BLaER1 (cell line): ENCODE data around the gene LTBP2.

ENCODE experiments used
- H3K27ac ChIP-seq: shearing (Covaris generic); formaldehyde crosslinking; 2 replicates; pipeline ENCODE4 v1.8.1; 2022
- H3K27me3 ChIP-seq: shearing (Covaris generic); formaldehyde crosslinking; 2 replicates; pipeline ENCODE4 v1.8.1; 2022
- H3K36me3 ChIP-seq: shearing (Covaris generic); formaldehyde crosslinking; 2 replicates; pipeline ENCODE4 v1.8.1; 2022
- H3K4me1 ChIP-seq: shearing (Covaris generic); formaldehyde crosslinking; 2 replicates; pipeline ENCODE4 v1.8.1; 2022
- H3K4me2 ChIP-seq: shearing (Covaris generic); formaldehyde crosslinking; 2 replicates; pipeline ENCODE4 v1.8.1; 2022
- H3K4me3 ChIP-seq: shearing (Covaris generic); formaldehyde crosslinking; 2 replicates; pipeline ENCODE4 v1.8.1; 2022
- H3K9ac ChIP-seq: shearing (Covaris generic); formaldehyde crosslinking; 2 replicates; pipeline ENCODE4 v1.8.1; 2022
- H3K9me3 ChIP-seq: shearing (Covaris generic); formaldehyde crosslinking; 2 replicates; pipeline ENCODE4 v1.8.1; 2022
- H4K20me1 ChIP-seq: shearing (Covaris generic); formaldehyde crosslinking; 2 replicates; pipeline ENCODE4 v1.8.1; 2022
- Cebpa-rat ChIP-seq: shearing (Covaris generic); IDR thresholded peaks from 2 replicates; pipeline ENCODE4 v1.8.1; 2022

Gene LTBP2

GRCh38 chr14:74583689-74584434, 28.2 kb downstream of the LTBP2 start:
- H3K4me1 ChIP-seq = no peaks in the 10 kb centered on the region

GRCh38 chr14:74582910-74583581, 29.0 kb downstream of the LTBP2 start:
- no peak overlapping the region for H3K4me2 ChIP-seq

More at GRCh38 chr14:74583689-74584434, 28.2 kb downstream of the LTBP2 start:
- Histone ChIP-seq H4K20me1 (no peaks in the 10 kb centered on the region), H3K27me3 (no peaks in the 10 kb centered on the region), H3K9ac (no peak overlapping the region), H3K36me3 (no peaks in the 10 kb centered on the region), H3K4me3 (no peak overlapping the region), H3K27ac (no peak overlapping the region), H3K4me2 (no peak overlapping the region), H3K9me3 (no peaks in the 10 kb centered on the region)
- no peak for TF ChIP-seq Cebpa-rat

GRCh38 chr14:74580275-74580672, 31.8 kb downstream of the LTBP2 start:
- Histone ChIP-seq H3K9me3 (no peaks in the 10 kb centered on the region), H3K27ac (no peak overlapping the region), H3K9ac (no peak overlapping the region), H4K20me1 (no peaks in the 10 kb centered on the region), H3K4me3 (no peak overlapping the region), H3K27me3 (no peaks in the 10 kb centered on the region), H3K4me1 (peaks cover 8% of the 10 kb centered on the region), H3K4me2 (no peak overlapping the region), H3K36me3 (no peaks in the 10 kb centered on the region)
- TF ChIP-seq Cebpa-rat = no peak

More at GRCh38 chr14:74582910-74583581, 29.0 kb downstream of the LTBP2 start:
- Histone ChIP-seq H3K9ac (no peak overlapping the region), H3K4me1 (no peaks in the 10 kb centered on the region), H3K36me3 (no peaks in the 10 kb centered on the region), H4K20me1 (no peaks in the 10 kb centered on the region), H3K9me3 (no peaks in the 10 kb centered on the region), H3K27ac (no peak overlapping the region), H3K4me3 (no peak overlapping the region), H3K27me3 (no peaks in the 10 kb centered on the region)
- no peak for TF ChIP-seq Cebpa-rat

- H3K4me3 ChIP-seq = no peak overlapping the region
- H3K27me3 ChIP-seq = no peaks in the 10 kb centered on the region
- no peak overlapping the region for H3K4me2 ChIP-seq
- H3K27ac ChIP-seq = no peak overlapping the region
- H3K36me3 ChIP-seq = no peaks in the 10 kb centered on the region
- H3K9ac ChIP-seq = no peak overlapping the region
- peaks cover 14% of the 10 kb centered on the region for H3K4me1 ChIP-seq
- TF ChIP-seq Cebpa-rat = no peak
- no peaks in the 10 kb centered on the region for H3K9me3 ChIP-seq
- no peaks in the 10 kb centered on the region for H4K20me1 ChIP-seq
Measured at GRCh38 chr14:74579447-74580274, 32.4 kb downstream of the LTBP2 start.

- Histone ChIP-seq H3K9me3 (no peaks in the 10 kb centered on the region), H3K4me2 (no peak overlapping the region), H4K20me1 (no peaks in the 10 kb centered on the region), H3K27me3 (no peaks in the 10 kb centered on the region), H3K4me3 (no peak overlapping the region), H3K36me3 (no peaks in the 10 kb centered on the region), H3K4me1 (peaks cover 25% of the 10 kb centered on the region), H3K27ac (no peak overlapping the region), H3K9ac (no peak overlapping the region)
- TF ChIP-seq Cebpa-rat = no peak
Measured at GRCh38 chr14:74578479-74578878, 33.6 kb downstream of the LTBP2 start.

- Histone ChIP-seq H3K4me1 (peaks cover 25% of the 10 kb centered on the region), H4K20me1 (no peaks in the 10 kb centered on the region), H3K36me3 (no peaks in the 10 kb centered on the region), H3K4me2 (no peak overlapping the region), H3K9ac (no peak overlapping the region), H3K4me3 (no peak overlapping the region), H3K27ac (no peak overlapping the region), H3K27me3 (no peaks in the 10 kb centered on the region), H3K9me3 (no peaks in the 10 kb centered on the region)
- TF ChIP-seq Cebpa-rat = no peak
Measured at GRCh38 chr14:74577948-74578275, 34.1 kb downstream of the LTBP2 start.

GRCh38 chr14:74577247-74577947, 34.6 kb downstream of the LTBP2 start:
- Histone ChIP-seq H4K20me1 (no peaks in the 10 kb centered on the region), H3K27me3 (no peaks in the 10 kb centered on the region), H3K4me2 (no peak overlapping the region), H3K9me3 (no peaks in the 10 kb centered on the region), H3K36me3 (no peaks in the 10 kb centered on the region), H3K9ac (no peak overlapping the region), H3K27ac (no peak overlapping the region), H3K4me3 (no peak overlapping the region), H3K4me1 (peaks cover 28% of the 10 kb centered on the region)
- TF ChIP-seq Cebpa-rat = no peak

GRCh38 chr14:74575936-74576335, 36.1 kb downstream of the LTBP2 start:
- Histone ChIP-seq H3K4me2 (no peak overlapping the region), H3K4me1 (peaks cover 38% of the 10 kb centered on the region)
- TF ChIP-seq Cebpa-rat = no peak

GRCh38 chr14:74575507-74575906, 36.5 kb downstream of the LTBP2 start:
- H3K4me2 ChIP-seq = peak overlapping the region; percentile 59
- peaks cover 38% of the 10 kb centered on the region for H3K4me1 ChIP-seq
- no peaks in the 10 kb centered on the region for H3K9me3 ChIP-seq
- no peaks in the 10 kb centered on the region for H4K20me1 ChIP-seq
- no peak for TF ChIP-seq Cebpa-rat
- H3K27ac ChIP-seq = no peak overlapping the region
- no peaks in the 10 kb centered on the region for H3K36me3 ChIP-seq
- no peak overlapping the region for H3K4me3 ChIP-seq
- no peaks in the 10 kb centered on the region for H3K27me3 ChIP-seq
- H3K9ac ChIP-seq = no peak overlapping the region

More at GRCh38 chr14:74575936-74576335, 36.1 kb downstream of the LTBP2 start:
- Histone ChIP-seq H3K9me3 (no peaks in the 10 kb centered on the region), H3K4me3 (no peak overlapping the region), H4K20me1 (no peaks in the 10 kb centered on the region), H3K27ac (no peak overlapping the region), H3K27me3 (no peaks in the 10 kb centered on the region), H3K9ac (no peak overlapping the region), H3K36me3 (no peaks in the 10 kb centered on the region)
